Neutrophil (primary cell): ENCODE measurements around the gene NT5DC2.

Experiments used
- H3K27ac ChIP-seq: fragments of 200-600 bp; sonication (generic); 2 replicates; pipeline ENCODE4 v1.5.1; 2016; ENCODE audit warnings: mild to moderate bottlenecking, moderate library complexity
- H3K27me3 ChIP-seq: fragments of 200-600 bp; sonication (generic); 2 replicates; pipeline ENCODE4 v1.6.0; 2016; ENCODE audit warnings: mild to moderate bottlenecking
- H3K36me3 ChIP-seq: fragments of 200-600 bp; sonication (generic); 2 replicates; pipeline ENCODE4 v1.5.1; 2017
- H3K4me1 ChIP-seq, 2 experiments: fragments of 200-600 bp in 1 of 2; sonication (generic) in 1 of 2; 1 replicate in 1 of 2; 2 replicates in 1 of 2; pipeline versions ENCODE4 v1.5.1 to v1.6.1; 2013 to 2016; ENCODE audit warnings: low read depth in 1 of 2, low read length in 1 of 2, mild to moderate bottlenecking in 1 of 2, moderate library complexity in 1 of 2; ENCODE audit not compliant: control insufficient read depth in 1 of 2, insufficient read depth in 1 of 2
- H3K4me3 ChIP-seq, 2 experiments: fragments of 200-600 bp in 1 of 2; sonication (generic) in 1 of 2; 1 replicate in 1 of 2; 2 replicates in 1 of 2; pipeline ENCODE4 v1.5.1; 2013 to 2016; ENCODE audit warnings: low read depth in 1 of 2, low read length in 1 of 2, mild to moderate bottlenecking in 1 of 2, moderate library complexity in 1 of 2
- H3K9me3 ChIP-seq: fragments of 200-600 bp; sonication (generic); 2 replicates; pipeline ENCODE4 v1.5.1; 2016
- TF ChIP-seq, protein P1 (sequence below): fragments of 200-600 bp; sonication (generic); IDR thresholded peaks from 2 replicates; pipeline ENCODE4 v1.5.1; 2016; ENCODE audit warnings: antibody characterized with exemption

Gene NT5DC2

DNA sequence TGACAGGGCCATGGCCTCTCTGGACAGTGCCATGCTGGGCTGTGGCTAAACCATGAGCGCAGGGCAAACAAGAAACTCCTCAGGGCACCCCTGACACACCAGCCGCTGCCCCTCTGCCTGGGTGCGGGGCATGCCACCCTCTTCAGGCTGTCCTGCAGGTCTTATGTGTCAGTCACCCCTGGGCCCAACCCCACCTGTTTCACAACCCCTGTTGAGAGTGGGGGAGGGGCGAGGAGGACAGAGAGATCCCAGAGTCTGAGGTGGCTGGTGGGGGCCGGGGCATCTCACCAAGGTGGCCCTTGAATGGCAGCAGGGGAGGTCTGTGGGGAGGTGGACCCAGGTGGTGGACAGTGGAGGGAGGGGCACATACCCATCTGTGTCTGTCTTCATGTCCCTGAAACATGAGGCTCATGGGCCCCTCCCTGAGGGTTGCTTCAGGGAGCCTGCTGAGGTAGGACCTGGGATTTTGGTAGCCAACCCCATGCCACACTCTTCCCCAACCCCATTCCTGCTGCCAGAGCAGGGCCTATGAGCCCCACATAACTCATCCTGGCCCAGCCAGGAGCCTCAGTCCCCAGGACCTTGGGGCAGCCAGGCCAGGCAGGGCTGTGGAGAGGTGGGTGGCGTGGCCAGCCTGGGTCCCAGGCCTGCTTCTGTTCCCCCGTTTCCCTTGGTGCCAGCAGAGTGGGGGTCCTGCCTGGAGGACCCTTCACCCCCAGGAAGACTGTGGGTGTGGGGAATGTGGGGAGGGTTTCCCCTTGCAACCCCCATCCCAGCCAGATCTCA is 40.2 kb downstream of the NT5DC2 start:
- Histone ChIP-seq H3K36me3 (peaks cover 53% of the 10 kb centered on the region), H3K9me3 (no peaks in the 10 kb centered on the region), H3K4me3 (no peak overlapping the region), H3K27me3 (peaks cover 42% of the 10 kb centered on the region), H3K4me1 (peaks cover 12 to 19% of the 10 kb centered on the region in 2 experiments), H3K27ac (no peak overlapping the region)
- TF ChIP-seq, protein P1, sequence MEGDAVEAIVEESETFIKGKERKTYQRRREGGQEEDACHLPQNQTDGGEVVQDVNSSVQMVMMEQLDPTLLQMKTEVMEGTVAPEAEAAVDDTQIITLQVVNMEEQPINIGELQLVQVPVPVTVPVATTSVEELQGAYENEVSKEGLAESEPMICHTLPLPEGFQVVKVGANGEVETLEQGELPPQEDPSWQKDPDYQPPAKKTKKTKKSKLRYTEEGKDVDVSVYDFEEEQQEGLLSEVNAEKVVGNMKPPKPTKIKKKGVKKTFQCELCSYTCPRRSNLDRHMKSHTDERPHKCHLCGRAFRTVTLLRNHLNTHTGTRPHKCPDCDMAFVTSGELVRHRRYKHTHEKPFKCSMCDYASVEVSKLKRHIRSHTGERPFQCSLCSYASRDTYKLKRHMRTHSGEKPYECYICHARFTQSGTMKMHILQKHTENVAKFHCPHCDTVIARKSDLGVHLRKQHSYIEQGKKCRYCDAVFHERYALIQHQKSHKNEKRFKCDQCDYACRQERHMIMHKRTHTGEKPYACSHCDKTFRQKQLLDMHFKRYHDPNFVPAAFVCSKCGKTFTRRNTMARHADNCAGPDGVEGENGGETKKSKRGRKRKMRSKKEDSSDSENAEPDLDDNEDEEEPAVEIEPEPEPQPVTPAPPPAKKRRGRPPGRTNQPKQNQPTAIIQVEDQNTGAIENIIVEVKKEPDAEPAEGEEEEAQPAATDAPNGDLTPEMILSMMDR = no peak

DNA sequence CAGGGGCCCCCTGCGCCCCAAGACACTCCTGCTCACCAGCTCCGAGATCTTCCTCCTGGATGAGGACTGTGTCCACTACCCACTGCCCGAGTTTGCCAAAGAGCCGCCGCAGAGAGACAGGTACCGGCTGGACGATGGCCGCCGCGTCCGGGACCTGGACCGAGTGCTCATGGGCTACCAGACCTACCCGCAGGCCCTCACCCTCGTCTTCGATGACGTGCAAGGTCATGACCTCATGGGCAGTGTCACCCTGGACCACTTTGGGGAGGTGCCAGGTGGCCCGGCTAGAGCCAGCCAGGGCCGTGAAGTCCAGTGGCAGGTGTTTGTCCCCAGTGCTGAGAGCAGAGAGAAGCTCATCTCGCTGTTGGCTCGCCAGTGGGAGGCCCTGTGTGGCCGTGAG is 41.6 kb downstream of the NT5DC2 start:
- H3K4me3 ChIP-seq = no peak overlapping the region
- peaks cover 66% of the 10 kb centered on the region for H3K36me3 ChIP-seq
- H3K27me3 ChIP-seq = peaks cover 34% of the 10 kb centered on the region
- no peak overlapping the region for H3K27ac ChIP-seq
- TF ChIP-seq, protein P1 = no peak
- no peaks in the 10 kb centered on the region for H3K9me3 ChIP-seq
- peaks cover 0 to 8% of the 10 kb centered on the region in 2 experiments for H3K4me1 ChIP-seq

DNA sequence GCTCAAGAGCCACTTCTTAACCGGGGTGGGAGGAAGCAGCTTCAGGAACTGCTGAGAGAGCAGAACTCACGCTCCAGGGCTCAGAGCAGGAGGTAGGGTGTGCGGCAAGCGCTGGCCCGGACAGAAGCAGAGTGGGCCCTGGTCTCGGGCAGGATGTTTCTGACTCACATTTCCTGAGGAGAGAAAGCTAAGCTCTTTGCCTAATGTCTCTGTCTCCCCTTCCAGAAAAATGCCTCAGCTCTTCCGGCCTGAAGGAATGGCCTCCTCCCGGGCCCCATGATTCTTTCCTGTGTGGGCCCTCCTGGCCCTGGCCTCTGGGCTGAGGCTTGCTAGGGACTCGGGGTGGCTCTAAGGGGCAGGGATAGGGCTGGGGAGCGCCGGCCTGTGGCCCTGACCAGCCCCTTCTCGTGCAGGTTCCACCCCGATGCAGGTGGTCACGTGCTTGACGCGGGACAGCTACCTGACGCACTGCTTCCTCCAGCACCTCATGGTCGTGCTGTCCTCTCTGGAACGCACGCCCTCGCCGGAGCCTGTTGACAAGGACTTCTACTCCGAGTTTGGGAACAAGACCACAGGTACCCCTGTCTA is 42.6 kb downstream of the NT5DC2 start:
- H3K4me3 ChIP-seq = no peak overlapping the region
- TF ChIP-seq, protein P1 = no peak
- H3K27ac ChIP-seq = no peak overlapping the region
- no peaks in the 10 kb centered on the region for H3K9me3 ChIP-seq
- H3K4me1 ChIP-seq = peaks cover 0 to 8% of the 10 kb centered on the region in 2 experiments
- peaks cover 77% of the 10 kb centered on the region for H3K36me3 ChIP-seq
- H3K27me3 ChIP-seq = peaks cover 24% of the 10 kb centered on the region

DNA sequence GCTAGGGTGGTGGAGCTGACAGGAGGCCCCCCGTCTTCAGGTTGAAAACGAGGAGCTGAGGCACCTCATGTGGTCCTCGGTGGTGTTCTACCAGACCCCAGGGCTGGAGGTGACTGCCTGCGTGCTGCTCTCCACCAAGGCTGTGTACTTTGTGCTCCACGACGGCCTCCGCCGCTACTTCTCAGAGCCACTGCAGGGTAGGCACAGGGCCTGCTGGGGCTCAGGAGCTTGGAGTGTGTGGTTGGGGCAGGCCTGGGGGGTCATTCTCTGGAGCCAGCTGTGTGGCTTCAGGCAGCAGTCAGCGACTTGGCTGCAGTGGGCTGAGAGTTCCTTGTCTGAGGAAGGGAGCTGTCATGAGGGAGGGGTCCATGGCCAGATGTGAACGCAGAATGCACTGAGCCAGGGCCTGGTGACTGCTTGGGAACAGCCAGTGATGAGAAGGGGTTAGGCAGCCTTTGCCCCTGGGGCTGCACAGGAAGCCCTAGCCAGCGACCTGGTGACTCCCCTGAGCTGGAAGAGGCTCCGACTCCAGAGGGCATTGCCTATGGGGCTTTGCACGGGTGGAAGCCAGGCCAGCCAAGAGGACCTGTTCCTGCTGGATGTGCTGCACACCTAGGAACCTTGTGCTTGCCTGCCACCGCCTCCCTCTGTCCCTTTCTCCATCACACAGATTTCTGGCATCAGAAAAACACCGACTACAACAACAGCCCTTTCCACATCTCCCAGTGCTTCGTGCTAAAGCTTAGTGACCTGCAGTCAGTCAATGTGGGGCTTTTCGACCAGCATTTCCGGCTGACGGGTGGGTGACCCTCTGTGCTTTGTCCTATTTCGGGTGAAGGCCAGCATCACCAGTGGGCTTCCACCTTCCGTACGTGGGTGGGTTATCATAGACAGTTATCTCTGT is 43.4 kb downstream of the NT5DC2 start:
- Histone ChIP-seq H3K9me3 (no peaks in the 10 kb centered on the region), H3K27me3 (peaks cover 16% of the 10 kb centered on the region), H3K36me3 (peaks cover 84% of the 10 kb centered on the region), H3K4me3 (no peak overlapping the region), H3K27ac (no peak overlapping the region), H3K4me1 (peaks cover 0 to 4% of the 10 kb centered on the region in 2 experiments)
- TF ChIP-seq, protein P1 = no peak

DNA sequence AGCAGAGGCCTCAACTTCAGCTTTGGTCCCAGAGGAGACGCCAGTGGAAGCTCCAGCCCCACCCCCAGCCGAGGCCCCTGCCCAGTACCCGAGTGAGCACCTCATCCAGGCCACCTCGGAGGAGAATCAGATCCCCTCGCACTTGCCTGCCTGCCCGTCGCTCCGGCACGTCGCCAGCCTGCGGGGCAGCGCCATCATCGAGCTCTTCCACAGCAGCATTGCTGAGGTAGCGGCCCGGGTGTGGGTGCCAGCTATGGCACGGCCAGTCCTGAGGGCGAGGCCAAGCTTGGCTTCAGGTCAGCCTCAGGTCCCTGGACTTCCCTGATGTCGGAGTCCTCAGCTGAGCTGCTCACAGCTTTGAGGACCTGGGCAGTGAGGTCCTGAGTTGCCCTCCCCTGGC is 44.2 kb downstream of the NT5DC2 start:
- Histone ChIP-seq H3K36me3 (peaks cover 92% of the 10 kb centered on the region), H3K4me3 (no peak overlapping the region), H3K4me1 (no peaks in the 10 kb centered on the region), H3K27me3 (peaks cover 8% of the 10 kb centered on the region), H3K27ac (no peak overlapping the region), H3K9me3 (no peaks in the 10 kb centered on the region)
- TF ChIP-seq, protein P1 = no peak
